CD4-positive, alpha-beta T cell treated with Interleukin-17A for 4 hours (primary cell): Measurements from ENCODE around the gene JAKMIP2.
"Not testable (repeated sequence)": the region's sequence is repeated elsewhere in the genome, so short reads cannot be mapped to it uniquely, and the experiment has no call there.

Experiments
- DNase-seq: peaks from one replicate; pipeline ENCODE4 v3.0.0-alpha.2; 2020; ENCODE audit warnings: mixed read lengths

The JAKMIP2 gene

DNA sequence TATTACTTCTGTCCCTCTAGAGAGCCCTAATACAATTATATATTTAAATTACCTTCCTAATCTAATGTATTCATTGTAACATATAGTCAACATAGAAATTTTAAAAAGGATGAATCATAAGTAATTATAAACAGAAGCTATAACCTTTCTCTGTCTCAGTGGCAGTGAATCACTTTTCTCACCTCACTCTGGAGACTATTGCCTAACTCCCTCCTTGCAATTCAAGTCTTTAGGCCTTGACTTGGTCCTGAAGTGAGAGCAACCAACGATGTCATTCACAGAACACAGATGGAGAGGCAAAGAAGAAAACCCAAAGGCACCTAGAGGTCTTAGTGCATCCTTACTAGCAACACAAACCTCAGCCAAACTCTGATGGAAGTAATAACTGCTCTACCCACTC, 139.4 kb downstream of the JAKMIP2 start:
- DNase-seq: no peak

DNA sequence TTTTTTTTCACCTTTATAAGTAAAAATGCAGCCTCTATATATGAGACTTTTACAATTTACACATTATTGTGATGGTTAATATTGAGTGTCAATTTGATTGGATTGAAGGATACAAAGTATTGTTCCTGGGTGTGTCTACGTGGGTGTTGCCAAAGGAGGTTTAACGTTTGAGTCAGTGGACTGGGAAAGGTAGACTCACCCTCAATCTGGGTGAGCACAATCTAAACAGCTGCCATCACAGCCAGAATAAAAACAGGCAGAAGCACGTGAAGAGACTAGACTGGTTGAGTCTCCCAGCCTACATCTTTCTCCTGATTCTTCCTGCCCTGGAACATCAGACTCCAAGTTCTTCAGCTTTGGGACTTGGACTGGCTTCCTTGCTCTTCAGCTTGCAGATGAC, 139.9 kb downstream of the JAKMIP2 start:
- DNase-seq: no peak

DNA sequence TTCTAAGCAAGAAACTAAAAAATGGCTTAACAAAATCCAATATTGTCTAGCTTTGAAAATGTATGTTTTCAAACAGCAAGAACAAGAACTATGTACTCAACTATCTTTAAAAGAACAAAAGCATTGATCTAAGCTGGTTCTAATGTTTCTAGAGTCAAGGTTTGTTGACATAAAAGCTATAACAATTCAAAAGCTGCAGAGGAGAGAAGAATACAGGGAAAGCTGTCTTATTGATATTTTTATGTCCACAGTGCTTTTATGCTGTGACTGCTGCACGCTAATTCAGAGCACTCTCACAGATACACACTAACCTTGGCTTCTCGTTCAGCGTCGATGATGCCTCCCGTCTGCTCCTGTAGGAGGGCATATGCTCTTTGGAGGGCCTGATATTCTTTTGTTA, 143.2 kb downstream of the JAKMIP2 start:
- DNase-seq: no peak

DNA sequence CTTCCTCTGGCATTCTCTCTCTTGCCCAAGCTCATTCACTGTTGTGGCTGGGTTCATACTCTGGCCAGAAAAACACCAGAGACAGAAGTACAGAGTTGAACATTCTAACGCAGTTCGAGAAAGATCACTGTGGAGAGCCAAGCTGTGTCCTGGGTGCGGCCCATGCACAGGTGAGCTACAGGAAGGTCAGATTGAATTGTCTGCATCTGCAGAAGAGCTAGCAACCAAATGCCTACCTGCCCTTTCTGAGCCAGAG, 145.9 kb downstream of the JAKMIP2 start:
- no peak for DNase-seq

DNA sequence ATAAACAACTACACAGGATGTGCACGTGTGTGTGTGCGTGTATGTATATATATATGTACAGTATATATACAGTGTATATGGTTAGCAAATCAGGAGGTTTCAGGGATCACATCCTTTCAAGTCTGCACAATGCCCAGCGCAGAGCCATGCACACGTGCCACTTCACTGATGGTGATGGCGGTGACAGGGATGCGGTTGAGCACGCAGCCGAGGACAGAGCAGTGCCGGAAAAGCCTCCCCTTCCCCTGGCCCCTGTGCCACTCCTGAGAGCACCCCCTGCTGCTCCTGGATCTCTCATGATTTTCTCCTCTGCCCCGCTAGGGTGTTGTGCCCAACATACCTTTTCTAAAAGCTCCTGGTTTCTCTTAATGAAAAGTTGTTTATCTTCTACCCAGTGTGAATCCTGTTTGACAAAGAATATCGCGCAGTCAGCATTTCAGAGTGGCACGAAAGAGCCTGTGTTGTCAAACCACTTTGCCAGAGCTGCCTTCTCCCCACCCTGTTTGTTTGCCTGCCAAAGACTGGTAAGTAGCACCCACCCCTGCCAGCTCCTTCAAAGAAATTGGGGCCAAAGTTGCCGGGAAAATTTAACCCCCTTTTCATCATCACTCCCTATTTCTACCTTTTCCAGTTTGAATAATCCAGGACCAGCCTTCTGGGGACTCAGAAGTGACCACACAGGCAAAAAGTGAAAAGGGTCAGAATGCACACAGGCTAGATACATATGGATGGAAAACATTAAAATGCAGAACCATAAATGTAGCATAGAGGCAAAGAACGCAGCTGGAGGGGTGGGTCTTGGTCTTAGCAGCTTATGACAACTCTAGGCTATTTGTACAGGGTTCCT, 146.4 kb downstream of the JAKMIP2 start:
- no peak for DNase-seq

DNA sequence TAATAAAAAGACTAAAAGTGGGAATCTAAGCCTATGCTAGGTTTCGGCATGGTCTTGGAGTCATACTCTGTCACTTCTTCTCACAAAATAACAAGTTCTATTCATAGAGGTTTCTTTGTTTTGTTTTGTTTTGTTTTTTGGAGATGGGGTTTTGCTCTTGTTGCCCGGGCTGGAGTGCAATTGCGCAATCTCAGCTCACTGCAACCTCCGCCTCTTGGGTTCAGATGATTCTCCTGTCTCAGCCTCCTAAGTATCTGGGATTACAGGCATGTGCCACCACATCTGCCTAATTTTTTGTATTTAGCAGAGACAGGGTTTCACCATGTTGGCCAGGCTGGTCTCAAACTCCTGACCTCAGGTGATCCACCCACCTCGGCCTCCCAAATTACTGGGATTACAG, 147.1 kb downstream of the JAKMIP2 start:
- not testable (repeated sequence) for DNase-seq

DNA sequence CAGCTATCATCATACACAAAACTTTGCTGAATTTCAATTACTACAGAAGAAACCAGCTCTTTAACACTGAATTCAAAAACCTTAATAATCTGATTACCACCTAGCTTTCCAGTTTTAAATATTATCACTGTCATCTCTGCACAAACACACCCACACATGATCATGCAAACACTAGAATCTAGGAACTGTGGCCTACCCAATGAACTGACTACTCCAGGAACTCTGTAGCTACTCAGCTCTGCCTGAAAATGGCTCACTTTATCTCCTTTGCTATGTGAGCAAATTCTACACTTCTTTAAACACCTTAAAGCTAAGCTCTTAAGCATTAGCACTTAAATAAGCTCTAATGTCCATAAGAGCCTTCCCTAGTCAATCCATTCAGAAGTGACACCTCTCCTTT, 149.4 kb downstream of the JAKMIP2 start:
- DNase-seq: no peak

DNA sequence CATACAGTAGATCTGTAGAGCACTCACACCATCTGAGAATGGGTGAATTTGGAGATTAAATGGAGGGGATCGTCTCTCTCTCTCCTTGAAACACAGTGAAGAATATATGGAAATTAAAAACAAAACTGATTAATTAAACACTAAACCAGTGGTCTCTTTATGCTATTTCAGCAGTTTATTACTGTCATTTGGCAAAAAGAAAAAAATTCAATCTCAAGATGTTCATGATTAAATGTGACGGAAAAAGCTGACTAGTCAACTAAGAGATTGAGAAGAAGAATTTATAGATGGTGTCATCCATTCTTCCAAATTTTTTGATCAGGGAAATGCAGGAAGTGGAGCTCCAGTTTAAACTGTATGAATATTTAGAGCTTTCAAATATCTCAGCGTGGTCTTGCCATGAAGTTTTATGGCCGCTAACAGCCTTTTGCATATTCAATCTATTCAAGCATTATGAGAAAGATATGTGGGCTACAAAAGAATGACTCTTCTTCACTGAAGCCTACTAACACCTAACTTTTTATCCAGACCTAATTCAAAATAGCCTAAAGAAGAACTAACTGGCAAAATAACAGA, 151.0 kb downstream of the JAKMIP2 start:
- DNase-seq: no peak

DNA sequence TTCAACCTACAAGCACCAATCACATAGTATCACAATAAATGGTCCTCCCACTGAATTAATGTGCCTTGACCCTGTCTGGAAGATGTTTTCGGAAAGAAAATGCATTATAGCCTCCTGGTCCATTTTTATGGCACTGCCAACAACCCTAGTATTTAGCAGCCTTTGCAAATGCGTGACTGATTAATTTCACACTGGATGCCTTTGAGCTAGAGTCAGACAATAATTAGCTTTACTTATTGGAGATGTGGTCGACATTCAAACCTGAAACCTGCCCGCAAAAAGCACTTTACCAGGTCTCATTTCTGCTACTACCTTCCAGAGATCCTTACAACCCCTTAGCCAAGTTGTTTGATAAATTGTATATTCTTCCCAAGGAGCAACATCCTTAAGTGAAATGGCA, 153.3 kb downstream of the JAKMIP2 start:
- DNase-seq: no peak

DNA sequence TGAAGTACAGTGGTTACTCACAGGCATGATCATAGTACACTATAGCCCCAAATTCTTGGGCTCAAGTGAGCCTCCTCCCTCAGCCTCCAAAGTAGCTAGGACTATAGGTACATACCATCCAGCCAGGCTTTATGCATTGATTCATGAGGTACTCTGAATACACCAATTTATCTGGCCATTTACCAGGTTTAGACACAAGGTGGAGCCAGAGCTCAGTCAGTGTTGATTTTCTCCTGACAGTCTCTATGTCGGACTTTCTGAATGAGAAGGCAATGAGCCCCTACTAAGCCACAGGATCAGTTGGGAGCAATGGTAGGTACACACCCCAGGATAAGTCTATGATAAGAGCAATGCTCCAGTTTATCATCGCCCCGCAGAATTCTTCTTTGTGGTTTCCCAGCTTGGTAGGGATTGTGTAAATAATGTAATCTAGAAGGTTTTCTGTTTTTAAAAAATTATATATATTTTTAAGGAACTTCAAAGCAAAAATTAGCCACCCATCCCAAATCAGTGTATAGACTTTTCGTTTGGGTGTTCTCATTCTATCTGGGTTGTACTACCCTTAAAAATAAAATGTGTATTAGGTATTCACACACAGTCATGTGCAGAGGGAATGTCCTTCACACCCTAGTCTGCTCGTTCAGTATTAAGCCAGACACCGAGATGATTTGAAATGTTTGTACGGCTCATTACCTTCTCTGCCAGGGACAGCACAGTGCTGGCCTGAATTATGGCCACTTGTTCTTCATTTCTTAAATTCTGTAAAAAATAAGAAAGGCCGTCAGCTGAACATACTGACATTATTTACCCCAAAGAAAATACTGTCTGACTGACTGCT, 154.3 kb downstream of the JAKMIP2 start:
- peak; percentile 55 for DNase-seq

DNA sequence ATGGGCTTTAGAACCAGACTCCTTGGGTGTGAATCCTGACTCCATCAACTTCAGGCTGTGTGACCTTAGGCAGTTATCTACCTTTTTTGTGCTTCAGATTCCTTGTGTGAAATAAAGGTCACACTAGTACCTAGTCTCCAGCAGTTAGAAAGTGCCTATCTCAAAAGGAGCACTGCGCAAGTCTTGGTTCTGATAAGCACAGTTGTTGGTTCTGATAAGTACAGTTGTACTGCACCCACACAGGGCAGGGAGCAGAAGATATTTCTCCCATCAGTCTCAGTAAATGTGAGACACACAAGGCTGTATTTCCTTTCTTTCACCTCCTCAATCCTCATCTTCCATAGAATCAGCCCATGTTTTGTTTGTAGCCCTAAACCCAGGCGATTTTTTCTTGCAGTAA, 156.1 kb downstream of the JAKMIP2 start:
- no peak for DNase-seq

DNA sequence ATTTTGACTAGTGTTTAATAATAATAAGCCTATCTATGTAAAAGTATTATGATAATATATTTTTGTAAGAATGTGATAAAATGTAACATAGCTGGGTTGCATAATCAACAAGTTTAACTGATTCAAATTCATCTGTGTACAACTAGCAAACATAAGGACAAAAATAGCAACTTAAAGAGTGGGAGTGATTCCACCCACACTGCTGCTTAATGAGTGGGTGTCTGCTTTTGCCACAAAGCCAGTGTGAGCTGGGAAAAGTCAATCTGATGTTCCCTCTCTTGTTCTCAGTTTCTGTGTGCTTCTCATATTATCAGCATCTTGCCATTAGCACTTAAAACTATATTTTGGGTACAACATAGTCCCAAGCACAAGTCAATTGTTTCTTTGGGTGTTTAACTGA, 161.5 kb downstream of the JAKMIP2 start:
- DNase-seq: no peak

DNA sequence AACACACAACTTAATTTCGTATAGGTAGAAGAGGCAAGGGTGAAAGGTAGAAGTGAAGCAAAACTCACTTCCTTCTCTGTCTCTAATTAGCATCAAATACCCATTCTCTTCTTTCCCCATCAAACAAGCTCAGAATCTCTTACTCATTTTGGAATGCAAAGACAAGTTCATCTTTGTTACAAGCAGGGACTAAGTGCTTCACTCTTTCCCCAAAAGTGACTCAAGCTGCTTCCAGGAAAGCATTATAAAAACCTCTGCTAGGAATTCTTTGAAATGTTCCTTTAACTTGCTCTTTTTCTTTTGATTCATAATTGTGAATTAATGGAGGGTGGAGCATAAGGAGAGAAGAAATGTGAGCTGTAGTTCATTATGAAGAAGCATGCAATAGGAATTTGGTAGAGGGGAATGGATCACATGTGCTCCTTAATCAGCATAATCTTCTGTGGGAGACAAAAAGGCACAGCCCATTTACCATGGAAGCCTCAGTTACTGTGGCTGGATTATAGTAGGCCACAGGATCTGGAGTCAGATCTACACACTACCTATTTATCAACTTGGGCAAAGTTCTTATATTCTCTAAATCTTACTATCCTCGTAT, 163.1 kb downstream of the JAKMIP2 start:
- no peak for DNase-seq

DNA sequence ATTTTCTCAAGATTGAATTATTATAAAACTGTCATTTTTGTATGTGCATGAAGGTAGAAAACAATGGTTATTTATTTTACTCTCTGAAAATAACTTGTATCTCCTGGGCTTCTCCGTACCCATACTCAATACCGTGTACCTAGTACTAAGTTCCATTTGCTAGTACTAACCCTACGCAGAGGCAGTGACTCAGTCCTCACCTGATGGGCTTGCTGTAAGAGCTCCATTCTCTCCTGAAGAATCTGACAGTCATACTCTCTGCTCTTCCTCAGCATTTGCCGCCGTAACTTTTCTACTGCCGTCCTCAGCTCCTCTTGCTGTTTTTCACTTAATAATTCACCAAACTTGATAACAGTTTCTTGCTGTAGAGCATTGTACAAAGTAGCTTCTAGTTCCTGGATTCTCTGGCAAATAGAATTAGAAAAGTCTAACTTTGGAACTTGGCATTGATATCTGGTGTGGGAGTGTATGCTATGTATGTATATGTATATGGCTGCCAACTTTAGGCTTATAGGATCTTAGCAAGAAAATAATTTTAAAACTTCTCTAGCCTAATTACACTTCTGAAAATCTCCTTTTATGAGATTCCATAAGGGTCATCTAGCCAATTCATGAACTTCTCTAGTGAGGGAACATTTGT, 164.7 kb downstream of the JAKMIP2 start:
- DNase-seq: no peak

DNA sequence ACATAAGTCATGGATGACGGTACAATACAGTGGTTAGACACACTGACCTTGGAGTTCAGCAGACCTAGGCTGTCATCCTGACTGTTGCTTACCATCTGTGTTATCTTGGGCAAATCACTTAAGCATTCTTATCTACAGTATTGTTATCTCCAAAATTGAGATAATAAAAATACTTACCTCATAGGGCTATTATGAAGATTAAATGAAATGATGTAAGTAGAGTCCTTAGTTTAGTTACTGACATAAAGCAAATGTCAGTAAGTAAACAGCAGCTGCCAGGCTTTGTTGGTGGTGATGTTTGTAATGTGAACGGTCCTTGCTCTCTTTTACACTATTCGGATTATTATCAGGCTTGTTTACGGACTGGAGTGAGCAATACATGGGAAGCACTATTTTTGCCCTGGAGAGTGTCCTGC, 165.3 kb downstream of the JAKMIP2 start:
- DNase-seq: no peak

DNA sequence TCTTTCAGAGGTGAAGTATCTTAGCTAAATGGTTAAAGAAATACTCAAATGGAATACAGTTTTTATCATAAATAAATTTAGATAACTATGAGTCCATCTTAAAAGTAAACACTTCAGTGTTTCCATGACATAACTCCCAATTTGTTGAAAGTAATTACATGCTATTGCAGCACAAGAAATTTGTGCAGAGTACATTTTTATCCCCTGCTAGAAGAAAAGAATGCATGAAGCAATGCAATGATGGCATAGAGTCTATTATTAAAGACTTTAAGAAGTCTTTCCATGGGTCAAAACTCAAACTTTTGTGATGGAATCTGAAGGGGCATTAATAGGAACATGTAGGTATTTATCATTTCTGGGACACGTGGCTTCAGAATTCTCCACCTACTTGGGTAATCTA, 166.1 kb downstream of the JAKMIP2 start:
- DNase-seq: no peak

DNA sequence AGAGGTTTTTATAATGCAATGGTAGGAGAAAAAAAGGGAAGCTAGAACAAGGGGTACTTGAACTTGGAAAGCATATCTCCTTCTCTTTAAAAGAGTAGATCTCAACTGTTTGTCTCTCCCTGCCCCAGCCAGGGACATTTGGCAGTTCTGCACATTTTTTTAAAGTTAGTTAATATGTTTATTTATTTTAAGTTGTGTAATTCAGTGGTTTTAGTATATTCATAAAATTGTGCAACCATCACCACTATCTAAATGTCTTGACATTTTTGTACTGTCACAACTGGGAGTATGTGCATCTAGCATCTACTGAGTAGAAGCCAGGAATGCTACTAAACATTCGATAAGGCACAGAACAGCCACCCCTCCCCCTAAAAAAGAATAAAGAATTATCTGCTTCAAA, 169.2 kb downstream of the JAKMIP2 start:
- DNase-seq: no peak

DNA sequence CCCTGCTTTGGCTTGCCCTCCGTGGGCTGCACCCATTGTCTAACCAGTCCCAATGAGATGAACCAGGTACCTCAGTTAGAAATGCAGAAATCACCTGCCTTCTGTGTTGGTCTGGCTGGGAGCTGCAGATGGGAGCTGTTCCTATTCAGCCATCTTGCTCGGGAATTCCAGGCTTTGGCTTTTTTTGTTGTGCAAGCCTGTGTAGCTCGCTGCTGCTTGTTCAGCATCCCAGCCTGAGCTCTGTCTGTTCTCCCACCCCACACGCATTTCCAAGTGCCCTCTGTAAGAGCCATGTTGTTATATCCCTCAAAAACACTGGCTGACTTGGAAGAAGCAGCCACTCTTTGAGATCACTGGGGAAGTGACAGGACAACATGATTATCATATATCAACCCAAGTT, 171.0 kb downstream of the JAKMIP2 start:
- DNase-seq: no peak

DNA sequence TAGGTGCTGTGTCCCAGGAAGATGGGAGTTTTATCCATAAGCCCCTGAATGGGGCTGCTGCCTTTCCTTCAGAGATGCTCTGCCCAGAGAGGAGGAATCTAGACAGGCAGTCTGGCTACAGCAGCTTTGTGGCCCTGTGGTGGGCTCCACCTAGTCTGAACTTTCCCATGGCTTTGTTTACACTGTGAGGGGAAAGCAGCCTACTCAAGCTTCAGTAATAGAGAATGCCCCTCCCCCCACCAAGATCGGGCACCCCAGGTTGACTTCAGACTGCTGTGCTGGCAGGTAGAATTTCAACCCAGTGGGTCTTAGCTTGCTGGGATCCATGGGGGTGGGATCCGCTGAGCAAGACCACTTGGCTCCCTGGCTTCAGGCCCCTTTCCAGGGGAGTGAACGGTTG, 171.7 kb downstream of the JAKMIP2 start:
- no peak for DNase-seq

DNA sequence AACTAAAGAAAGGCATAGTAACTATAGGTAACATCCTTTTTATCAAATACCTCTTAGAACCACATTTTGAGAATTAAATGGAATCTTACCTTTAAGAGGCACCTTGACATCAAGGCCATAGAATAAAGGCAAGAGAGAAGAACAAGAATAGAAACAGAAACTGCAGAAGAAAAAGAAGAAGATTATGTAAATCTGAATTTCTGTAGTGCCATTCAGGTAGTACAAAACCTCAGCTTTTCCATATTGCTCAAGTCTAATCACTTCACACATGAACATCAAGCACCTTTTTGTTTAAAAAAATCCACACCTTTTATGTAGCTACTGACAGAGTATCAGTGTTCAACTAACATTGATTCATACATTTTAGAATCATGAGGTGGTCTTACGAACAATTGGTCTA, 180.9 kb downstream of the JAKMIP2 start:
- DNase-seq: no peak

DNA sequence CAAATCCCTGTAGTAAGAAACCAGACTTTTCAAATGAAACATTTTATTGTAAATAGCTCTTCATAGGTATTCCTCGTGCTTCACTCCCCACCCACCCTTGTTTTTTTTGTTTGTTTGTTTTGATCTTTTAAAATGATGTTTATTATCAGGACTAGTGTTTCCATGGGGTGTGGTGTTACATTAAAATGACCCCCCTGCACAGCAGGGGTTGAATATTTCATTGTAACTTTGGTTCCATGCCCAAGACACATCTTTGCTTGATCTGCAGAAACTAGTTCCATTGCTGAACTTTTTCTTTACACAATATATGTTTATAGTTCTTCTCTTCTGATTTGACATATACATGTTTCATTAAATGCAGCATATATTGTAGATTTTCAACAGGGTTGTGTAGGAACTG, 191.4 kb downstream of the JAKMIP2 start:
- DNase-seq: no peak

DNA sequence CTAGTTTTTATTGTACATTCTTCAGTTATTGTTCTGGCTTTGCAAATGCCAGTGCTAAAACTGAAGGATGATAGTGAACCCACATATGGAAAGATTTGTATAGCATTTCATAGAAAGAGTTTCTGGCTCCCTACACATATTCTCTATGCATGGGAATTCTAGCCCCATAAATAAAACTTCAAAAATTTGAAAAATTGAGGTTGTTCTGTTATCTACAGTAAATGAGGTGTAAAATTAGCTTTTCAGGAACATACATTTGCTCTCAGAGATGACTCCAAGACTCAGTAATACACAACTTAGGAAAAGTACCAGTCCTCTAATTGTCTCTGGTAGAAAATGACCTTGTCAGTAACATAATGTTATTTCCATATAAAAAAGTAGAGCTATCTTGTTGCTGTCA, 192.4 kb downstream of the JAKMIP2 start:
- DNase-seq: no peak

DNA sequence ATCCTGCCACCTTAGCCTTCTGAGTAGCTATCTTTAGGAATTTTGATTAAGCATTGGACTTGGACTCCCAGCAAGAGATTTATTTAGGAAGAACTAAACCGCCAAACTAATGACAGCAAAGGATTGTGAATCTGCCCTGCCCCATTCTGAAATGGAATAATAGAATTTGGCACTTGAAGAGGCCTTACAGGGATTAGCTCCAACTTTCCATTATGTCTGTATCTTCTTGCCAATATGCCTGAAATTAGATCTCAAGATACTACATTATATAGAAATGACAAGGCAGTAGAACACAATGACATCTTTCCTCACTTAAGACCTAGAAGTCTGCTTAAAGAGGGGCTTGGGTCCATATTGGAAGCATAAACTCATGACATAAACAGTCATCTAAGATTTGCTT, 195.7 kb downstream of the JAKMIP2 start:
- no peak for DNase-seq
